K562 (cell line): Measurements from ENCODE around the gene SHROOM3. TPM values are rescaled to one million over a fixed set of nuclear protein-coding genes. Genes with fewer than 3 reads are reported as not detected.

Experiments used
- ATAC-seq: fragments of 200-7000 bp; cut with Tn5 transposase; 3 replicates; pipeline ENCODE4 v1.9.1; 2020; ENCODE audit warnings: moderate library complexity
- BruUV-seq: library from RNA; stranded (reverse); fragments of 400-500 nt; replicated peaks from 2 replicates; lab custom pipeline; 2021; lab: Mats Ljungman, UMichigan
- CTCF ChIA-PET: fragments of 300-600 bp; formaldehyde crosslinking; extraction: SDS; loops from one replicate; lab custom pipeline; 2021; ENCODE audit warnings: low intra/inter-chr PET ratio; lab: Yijun Ruan, JAX
- POLR2A ChIA-PET: fragments of 300-600, 350-650 bp; sonication (Branson Sonifier 250); formaldehyde crosslinking; extraction: SDS; loops from one replicate; lab custom pipeline; 2021; ENCODE audit warnings: antibody characterized with exemption, inconsistent platforms; lab: Yijun Ruan, JAX
- DNase-seq, 4 experiments: peaks; one replicate each; pipeline versions ENCODE4 v3.0.0 to v3.0.0-alpha.2; 2011 to 2018; ENCODE audit warnings: low spot score in 3 of 4, mixed read lengths in 3 of 4; ENCODE audit errors: extremely low read depth in 1 of 4
- FAIRE-seq: peaks from 2 replicates; lab custom pipeline; 2011; peaks lifted over from hg19 to GRCh38; lab: Jason Lieb, UNC
- H2AFZ ChIP-seq: 2 replicates; pipeline ENCODE4 v1.6.0; 2011; ENCODE audit warnings: low read depth, low read length, control low read depth, inconsistent platforms
- H3K27ac ChIP-seq: fragments of 200-600 bp; 3 replicates; pipeline ENCODE4 v1.8.0; 2011; ENCODE audit warnings: low read depth, mild to moderate bottlenecking, control low read depth, inconsistent platforms, low read length, moderate library complexity, mixed read lengths; ENCODE audit errors: extremely low read depth
- H3K27me3 ChIP-seq, 2 experiments: fragments of 300-600 bp in 1 of 2; 2 replicates in 1 of 2; 3 replicates in 1 of 2; pipeline versions ENCODE4 v1.6.0 to v1.8.0; 2011; ENCODE audit warnings: inconsistent platforms in 2 of 2, low read length in 2 of 2, mild to moderate bottlenecking in 1 of 2, mixed read lengths in 1 of 2, moderate library complexity in 1 of 2; ENCODE audit not compliant: control insufficient read depth in 2 of 2, insufficient read depth in 2 of 2
- H3K36me3 ChIP-seq: fragments of 300-600 bp; 3 replicates; pipeline ENCODE4 v1.8.0; 2011; ENCODE audit warnings: mild to moderate bottlenecking, low read length, inconsistent platforms; ENCODE audit not compliant: control insufficient read depth, insufficient read depth
- H3K4me1 ChIP-seq, 2 experiments: fragments of 200-600 bp in 1 of 2; replicated peaks in 1 of 2; 2 replicates in 1 of 2; 3 replicates in 1 of 2; pipeline versions ENCODE4 v1.5.1 to v1.8.0; 2011; ENCODE audit warnings: inconsistent platforms in 2 of 2, low read length in 2 of 2, mild to moderate bottlenecking in 1 of 2, mixed read lengths in 1 of 2, moderate library complexity in 1 of 2; ENCODE audit not compliant: control insufficient read depth in 2 of 2, insufficient read depth in 2 of 2
- H3K4me2 ChIP-seq: 2 replicates; pipeline ENCODE4 v1.6.1; 2011; ENCODE audit warnings: low read length, control low read depth, inconsistent platforms, mixed read lengths; ENCODE audit not compliant: insufficient read depth
- H3K4me3 ChIP-seq: fragments of 200-600 bp; sonication (generic), shearing (Covaris generic); 2 replicates; pipeline ENCODE4 v1.5.1; 2016; ENCODE audit warnings: control low read depth, inconsistent platforms
- H3K79me2 ChIP-seq: fragments of 200-600 bp; 3 replicates; pipeline ENCODE4 v1.8.0; 2011; ENCODE audit warnings: low read length, inconsistent platforms; ENCODE audit not compliant: control insufficient read depth, insufficient read depth
- H3K9ac ChIP-seq, 2 experiments: 2 replicates each; pipeline versions ENCODE4 v1.6.0 to v1.6.1; 2011; ENCODE audit warnings: low read depth in 2 of 2, low read length in 2 of 2, control low read depth in 1 of 2, inconsistent platforms in 1 of 2, mild to moderate bottlenecking in 1 of 2, mixed read lengths in 1 of 2; ENCODE audit not compliant: insufficient read depth in 1 of 2
- H3K9me1 ChIP-seq: one replicate; pipeline ENCODE4 v1.6.0; 2011; ENCODE audit warnings: inconsistent platforms, mild to moderate bottlenecking, low read length, moderate library complexity; ENCODE audit not compliant: control insufficient read depth, insufficient read depth
- H3K9me3 ChIP-seq: replicated peaks from 2 replicates; pipeline ENCODE4 v1.5.1; 2011; ENCODE audit warnings: low read depth, low read length, inconsistent platforms; ENCODE audit not compliant: control insufficient read depth, insufficient read depth
- H4K20me1 ChIP-seq: replicated peaks from 2 replicates; pipeline ENCODE4 v1.6.1; 2011; ENCODE audit warnings: low read length, inconsistent platforms, mixed read lengths; ENCODE audit not compliant: control insufficient read depth, insufficient read depth
- CEBPB ChIP-seq: fragments of 450-650 bp; IDR thresholded peaks from 2 replicates; pipeline ENCODE4 v1.6.1; 2016; ENCODE audit warnings: missing genetic modification characterization, missing compliant biosample characterization
- CEBPG ChIP-seq, 3 experiments: fragments of 200-800 bp in 1 of 3; sonication (Bioruptor generic) in 1 of 3; sonication (generic) in 1 of 3; formaldehyde crosslinking in 1 of 3; IDR thresholded peaks in 2 of 3; conservative IDR thresholded peaks in 1 of 3; 2 replicates each; pipeline versions ENCODE4 v1.6.1 to v1.8.0; 2016 to 2022; ENCODE audit warnings: missing compliant biosample characterization in 2 of 3, missing genetic modification characterization in 2 of 3, mild to moderate bottlenecking in 1 of 3, missing genetic modification reagents in 1 of 3
- GABPA ChIP-seq: fragments of 200-800 bp; sonication (Bioruptor generic); conservative IDR thresholded peaks from 2 replicates; pipeline ENCODE4 v1.6.1; 2016; ENCODE audit warnings: low read depth, missing genetic modification characterization, missing compliant biosample characterization
- KDM1A ChIP-seq, 2 experiments: fragments of 450-650 bp; IDR thresholded peaks; 2 replicates each; pipeline ENCODE4 v1.6.1; 2016; ENCODE audit warnings: mild to moderate bottlenecking in 2 of 2
- KLF16 ChIP-seq: IDR thresholded peaks from 2 replicates; pipeline ENCODE4 v1.6.1; 2016; ENCODE audit warnings: antibody characterized with exemption
- NR2C2 ChIP-seq, 2 experiments: fragments of 200-800 bp in 1 of 2; sonication (Bioruptor generic) in 1 of 2; sonication (generic) in 1 of 2; formaldehyde crosslinking in 1 of 2; IDR thresholded peaks; 2 replicates each; pipeline versions ENCODE4 v1.6.1 to v1.8.0; 2016 to 2022; ENCODE audit warnings: mild to moderate bottlenecking in 1 of 2, missing compliant biosample characterization in 1 of 2, missing genetic modification characterization in 1 of 2, missing genetic modification reagents in 1 of 2
- ZNF354B ChIP-seq: fragments of 250-450 bp; sonication (Bioruptor Pico); IDR thresholded peaks from 2 replicates; pipeline ENCODE4 v1.4.0; 2020
- ZNF444 ChIP-seq: fragments of 250-450 bp; sonication (Bioruptor Pico); IDR thresholded peaks from 2 replicates; pipeline ENCODE4 v1.4.0; 2020; ENCODE audit warnings: mild to moderate bottlenecking, moderate library complexity
- WGBS: fragments of 100-300 bp; shearing (Covaris generic); methylation state at CpG from one replicate; pipeline ENCODE4 v1.1.6; 2016; ENCODE audit warnings: low coverage, mixed read lengths; ENCODE audit not compliant: insufficient coverage; ENCODE audit errors: missing lambda C conversion rate; 5-methylcytosine and 5-hydroxymethylcytosine counted together
- in situ Hi-C: fragments of 300-500 bp; cut with MboI; formaldehyde crosslinking; loops from 4 replicates; pipeline ENCODE4 v1.15.0; 2018; ENCODE audit warnings: inconsistent platforms, mixed read lengths
- intact Hi-C: fragments of 100-400 bp; cut with micrococcal nuclease; formaldehyde crosslinking; loops from 2 replicates; pipeline ENCODE4 v1.14.2; 2022
- polyA plus RNA-seq, 8 experiments: library from polyadenylated mRNA; depleted of rRNA in 4 of 8; stranded (reverse) in 5 of 8; unstranded in 3 of 8; fragments of >200 nt; fragmentation: Nextera tagmentation in 2 of 8; fragmentation: Illumina TruSeq in 1 of 8; extraction: Ambion mirVana in 2 of 8; extraction: Trizol in 1 of 8; gene quantifications; 2 replicates each; pipeline versions ENCODE4 v1.2.1 to v1.2.3, GENCODE V29; 2011 to 2014; ENCODE audit warnings: inconsistent platforms in 1 of 8, missing spikeins in 1 of 8
- total RNA-seq, 7 experiments: library from RNA; depleted of rRNA in 6 of 7; stranded (reverse); fragments of >200 nt in 6 of 7; fragmentation: Illumina TruSeq in 2 of 7; extraction: Trizol in 2 of 7; gene quantifications; 2 replicates each; pipeline versions ENCODE4 v1.2.1 to v1.2.3, GENCODE V29; 2011 to 2021; ENCODE audit warnings: low replicate concordance in 1 of 7

The SHROOM3 gene
- total and polyA plus RNA-seq, 9 of the 15 experiments (the other 6 are each of a cell fraction or from before 2014, with no cell fraction given): 0.01 to 0.07 TPM; not detected in 7

GRCh38 chr4:76690011-76690905 lies 255.2 kb downstream of the SHROOM3 start:
- DNase-seq (no peak), ATAC-seq (no peak), FAIRE-seq (no peak)
- Histone ChIP-seq H3K4me1 (peaks cover 0 to 5% of the 10 kb centered on the region in 2 experiments; a peak in 2 of 5 replicates), H3K4me3 (no peak overlapping the region), H3K79me2 (no peaks in the 10 kb centered on the region), H3K27me3 (peaks cover 4 to 10% of the 10 kb centered on the region in 2 experiments; a peak in 3 of 5 replicates), H4K20me1 (no peaks in the 10 kb centered on the region; the same call in 1 of the 2 replicates), H3K9ac (no peak overlapping the region), H3K9me3 (no peaks in the 10 kb centered on the region), H3K27ac (no peak overlapping the region), H3K9me1 (no peaks in the 10 kb centered on the region), H3K36me3 (no peaks in the 10 kb centered on the region), H2AFZ (no peak overlapping the region), H3K4me2 (no peak overlapping the region)
- BruUV-seq: no TSS peak
- POLR2A ChIA-PET: interaction anchor here (1.5 kb wide), 1 partner anchor 13 kb away, joined by 3 read pairs; no protein-coding TSS in a partner anchor
- in situ Hi-C loops (no loop called here), intact Hi-C loops (no loop called here)
- CTCF ChIA-PET: no interaction called here
- WGBS: 2% methylated on average over 12 of the region's 12 CpGs
- TF ChIP-seq KLF16 (no peak), ZNF354B (CRISPR knock-in tag) (no peak), CEBPG (CRISPR knock-in tag; IDR thresholded peaks at IDR 0.05) (no peak), CEBPG (tag; conservative IDR thresholded peaks at IDR 0.05 in 1 of 2, IDR thresholded peaks at IDR 0.05 in 1 of 2) (peak in 1 of 2 experiments; percentile 74; a peak in 2 of 4 replicates), CEBPB (tag) (0 out of 2 replicates have a peak, but pooled peaks have one; percentile 26), GABPA (tag) (0 out of 2 replicates have a peak, but pooled peaks have one; percentile 23), KDM1A (IDR thresholded peaks at IDR 0.05) (no peak), ZNF444 (CRISPR knock-in tag) (no peak), NR2C2 (CRISPR knock-in tag; IDR thresholded peaks at IDR 0.05) (no peak), NR2C2 (tag; IDR thresholded peaks at IDR 0.05) (peak; percentile 40; the same call in 1 of the 2 replicates)
